Measurements from ENCODE around the gene PCMT1. TPM values are rescaled to one million over a fixed set of nuclear protein-coding genes. Genes with fewer than 3 reads are reported as not detected.

The PCMT1 gene
- polyA plus RNA-seq, 3 donors: 84.8 to 315 (median 262) TPM

GRCh38 chr6:149844480-149844879, 94.9 kb downstream of the PCMT1 start:
- Histone ChIP-seq H3K4me2 (replicated peaks; ENCODE audit: extremely low read depth, low read length, poor library complexity, severe bottlenecking) (no peak overlapping the region), H3K9me3 (replicated peaks in 1 of 2; ENCODE audit: control insufficient read depth in 1 of 2, insufficient read depth in 1 of 2, low read length in 2 of 2) (no peaks in the 10 kb centered on the region), H3K36me3 (replicated peaks in 1 of 2; ENCODE audit: control insufficient read depth in 1 of 2, insufficient read depth in 2 of 2, low read length in 2 of 2) (no peaks in the 10 kb centered on the region), H3K27me3 (ENCODE audit: control insufficient read depth in 2 of 2, insufficient read depth in 2 of 2, low read length in 2 of 2) (no peaks in the 10 kb centered on the region), H3K9ac (ENCODE audit: insufficient read depth, low read length, poor library complexity, severe bottlenecking) (no peak overlapping the region), H4K20me1 (ENCODE audit: insufficient read depth, low read length) (no peaks in the 10 kb centered on the region), H3K27ac (ENCODE audit: low read depth in 1 of 2, low read length in 2 of 2) (no peak overlapping the region), H3K79me2 (ENCODE audit: insufficient read depth, low read length) (no peaks in the 10 kb centered on the region), H3K4me3 (replicated peaks in 1 of 3; ENCODE audit: low read depth in 2 of 3, low read length in 3 of 3) (no peak overlapping the region), H2AFZ (ENCODE audit: insufficient read depth, low read depth, low read length, poor library complexity, severe bottlenecking) (no peak overlapping the region), H3K4me1 (ENCODE audit: control insufficient read depth in 1 of 2, insufficient read depth in 2 of 2, low read length in 2 of 2) (no peaks in the 10 kb centered on the region)
- Mint-ChIP-seq H3K9me3 (peaks cover 0 to 2% (median 0%) of the 10 kb centered on the region in 7 donors), H3K27me3 (ENCODE audit: low read depth in 3 of 3) (peaks cover 4 to 6% (median 6%) of the 10 kb centered on the region in 3 donors), H3K4me1 (peaks cover 5% of the 10 kb centered on the region), H3K27ac (no peak overlapping the region), H3K4me3 (no peak overlapping the region), H3K36me3 (peaks cover 0 to 3% of the 10 kb centered on the region in 2 donors)
- intact Hi-C loops (cut with micrococcal nuclease): no loop called here
- DNase-seq: no peak
- TF ChIP-seq CTCF (IDR thresholded peaks at IDR 0.05): no peak
- no CpG with 5 or more reads among the region's 2 CpGs for WGBS (ENCODE audit: insufficient coverage)

GRCh38 chr6:149845549-149845948, 96.0 kb downstream of the PCMT1 start:
- peaks cover 5% of the 10 kb centered on the region for H3K4me1 Mint-ChIP-seq
- H3K9me3 Mint-ChIP-seq: peaks cover 0 to 2% (median 0%) of the 10 kb centered on the region in 7 donors
- H3K27me3 Mint-ChIP-seq (ENCODE audit: low read depth in 3 of 3): peaks cover 4 to 10% (median 6%) of the 10 kb centered on the region in 3 donors
- Histone ChIP-seq H3K27ac (ENCODE audit: low read depth in 1 of 2, low read length in 2 of 2) (no peak overlapping the region), H2AFZ (ENCODE audit: insufficient read depth, low read depth, low read length, poor library complexity, severe bottlenecking) (no peak overlapping the region), H3K9me3 (replicated peaks in 1 of 2; ENCODE audit: control insufficient read depth in 1 of 2, insufficient read depth in 1 of 2, low read length in 2 of 2) (no peaks in the 10 kb centered on the region), H3K4me3 (replicated peaks in 1 of 3; ENCODE audit: low read depth in 2 of 3, low read length in 3 of 3) (no peak overlapping the region), H3K79me2 (ENCODE audit: insufficient read depth, low read length) (no peaks in the 10 kb centered on the region), H3K36me3 (replicated peaks in 1 of 2; ENCODE audit: control insufficient read depth in 1 of 2, insufficient read depth in 2 of 2, low read length in 2 of 2) (no peaks in the 10 kb centered on the region), H3K9ac (ENCODE audit: insufficient read depth, low read length, poor library complexity, severe bottlenecking) (no peak overlapping the region), H3K4me1 (ENCODE audit: control insufficient read depth in 1 of 2, insufficient read depth in 2 of 2, low read length in 2 of 2) (no peaks in the 10 kb centered on the region), H4K20me1 (ENCODE audit: insufficient read depth, low read length) (no peaks in the 10 kb centered on the region), H3K4me2 (replicated peaks; ENCODE audit: extremely low read depth, low read length, poor library complexity, severe bottlenecking) (no peak overlapping the region), H3K27me3 (ENCODE audit: control insufficient read depth in 2 of 2, insufficient read depth in 2 of 2, low read length in 2 of 2) (no peaks in the 10 kb centered on the region)
- H3K36me3 Mint-ChIP-seq: peaks cover 0 to 3% of the 10 kb centered on the region in 2 donors
- WGBS (ENCODE audit: insufficient coverage): 85% methylated on average over 2 of the region's 3 CpGs
- H3K27ac Mint-ChIP-seq: peak overlapping the region in 1 of 7 donors; percentile 60
- intact Hi-C loops (cut with micrococcal nuclease): no loop called here
- TF ChIP-seq CTCF (IDR thresholded peaks at IDR 0.05): no peak
- no peak for DNase-seq
- no peak overlapping the region for H3K4me3 Mint-ChIP-seq
